HG02623 (cell line): ENCODE results near the gene NUP210.

Experiments
- ATAC-seq: cut with Tn5 transposase; IDR thresholded peaks from one replicate; pipeline ENCODE4 v1.9.1; 2021; ENCODE audit warnings: moderate library complexity; ENCODE audit not compliant: unreplicated experiment

The NUP210 gene

DNA sequence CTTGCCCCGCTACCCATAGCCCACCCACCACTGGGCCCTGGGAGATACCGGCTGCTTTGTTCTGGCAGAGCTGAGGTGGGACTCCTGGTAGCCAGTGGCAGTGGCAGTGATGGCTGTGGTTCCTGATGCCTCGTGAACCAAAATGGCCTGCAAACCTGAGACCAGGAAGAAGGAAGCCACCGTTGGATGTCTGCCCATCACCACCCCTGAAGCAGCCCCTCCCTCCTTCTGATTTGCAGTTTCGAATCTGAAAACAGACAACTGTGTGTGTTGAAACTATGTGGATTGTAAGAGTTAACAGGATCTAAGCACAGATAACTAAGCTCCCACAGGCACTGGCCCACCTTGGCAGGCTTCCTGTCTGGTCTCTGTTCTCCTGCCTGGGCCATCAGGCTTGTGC is 66.6 kb downstream of the NUP210 start:
- ATAC-seq = no peak

DNA sequence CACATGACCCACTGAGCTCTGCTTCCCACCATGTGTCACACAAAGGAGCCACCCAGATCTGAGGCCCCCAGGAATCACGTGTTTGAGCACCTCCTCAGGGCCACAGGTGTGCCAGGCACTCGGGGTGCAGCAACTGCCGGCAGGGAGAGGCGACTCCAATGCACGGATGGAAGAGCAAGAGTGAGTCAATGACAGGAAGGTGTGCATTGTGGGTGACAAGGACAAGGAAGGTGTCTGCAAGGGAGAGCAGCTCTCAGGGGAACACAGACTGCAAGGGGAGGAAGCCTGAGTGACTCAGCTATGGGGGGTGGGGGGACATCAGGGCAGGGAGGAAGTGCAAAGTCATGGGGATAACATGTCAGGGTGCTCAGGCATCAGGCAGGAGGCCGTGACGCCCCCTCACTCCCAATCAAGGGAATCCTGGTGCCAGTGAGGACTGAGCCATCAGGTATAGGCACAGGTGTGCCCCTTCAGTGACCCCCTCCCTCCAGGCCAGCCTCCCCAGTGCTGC is 67.4 kb downstream of the NUP210 start:
- ATAC-seq = no peak

DNA sequence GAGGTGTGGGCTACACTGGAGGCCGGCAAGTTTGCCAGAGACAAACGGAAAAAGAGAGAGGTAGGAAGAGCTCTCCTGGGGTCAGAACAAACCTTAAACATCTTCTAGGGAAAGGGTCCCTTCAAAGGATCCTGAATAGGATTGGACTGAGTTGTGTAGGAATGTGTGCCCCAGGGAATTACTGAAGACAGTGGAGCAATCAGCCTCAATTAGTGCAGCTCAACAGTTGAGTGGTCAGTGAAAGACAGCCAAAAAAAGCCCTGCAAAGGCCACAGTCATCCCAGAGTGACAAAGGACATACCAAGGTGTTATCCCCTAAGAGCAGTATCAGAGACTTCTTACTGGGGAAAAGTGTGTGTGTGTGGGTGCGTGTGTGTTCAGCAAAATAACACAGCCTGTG is 70.3 kb downstream of the NUP210 start:
- ATAC-seq = no peak

DNA sequence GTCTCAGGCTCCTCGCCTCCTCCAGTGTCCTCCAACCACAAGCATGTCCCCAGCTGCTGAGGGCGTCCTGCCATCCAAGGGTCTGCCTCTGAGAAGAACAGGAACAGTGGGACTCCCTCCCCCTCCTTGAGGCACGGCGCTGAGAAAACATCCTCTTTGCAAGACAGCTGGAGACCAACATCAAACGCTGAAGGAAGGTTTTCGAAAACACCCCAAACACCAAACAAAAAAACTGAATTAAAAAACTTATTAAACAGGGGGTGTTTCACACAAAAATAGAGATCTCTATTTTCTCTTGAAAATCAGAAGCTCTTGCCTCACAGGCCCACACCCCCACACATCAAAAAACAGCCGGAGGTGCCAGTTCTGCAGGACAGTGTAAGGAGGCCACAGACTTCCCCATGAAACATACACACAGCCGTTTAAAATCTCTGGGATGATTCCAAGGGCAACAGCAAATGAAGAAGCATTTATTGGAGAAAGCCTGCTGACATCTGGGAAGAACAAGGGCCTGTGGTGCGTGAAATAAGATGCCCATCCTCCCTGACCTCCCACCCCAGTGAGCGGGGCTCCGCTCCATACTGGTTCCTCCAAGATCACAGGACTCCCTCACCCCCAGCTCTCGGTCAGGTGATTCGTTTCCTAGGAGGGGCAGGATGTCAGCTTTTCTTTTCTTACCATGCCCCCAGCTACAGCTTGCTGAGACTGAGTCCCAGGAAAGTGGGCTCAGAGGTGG is 71.3 kb downstream of the NUP210 start:
- no peak for ATAC-seq

DNA sequence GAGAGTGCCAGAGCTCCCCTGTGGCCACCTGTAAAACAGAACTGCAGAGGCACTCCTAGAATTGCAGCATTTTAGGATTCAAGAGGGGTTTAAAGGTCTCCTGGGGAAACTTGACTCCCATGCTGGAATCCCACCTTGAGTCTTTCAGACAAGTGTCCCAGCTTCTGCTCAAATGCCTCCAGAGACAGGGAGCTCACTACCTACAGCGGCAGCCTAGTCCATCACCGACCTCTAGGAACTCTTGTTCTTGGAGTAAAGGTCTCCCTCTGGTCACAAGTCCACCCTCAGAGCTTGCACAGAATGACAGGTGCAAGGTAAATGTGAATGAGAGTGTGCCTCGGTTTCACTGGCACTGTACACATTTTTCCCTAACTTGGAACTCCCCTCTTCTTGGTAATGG is 72.0 kb downstream of the NUP210 start:
- no peak for ATAC-seq

DNA sequence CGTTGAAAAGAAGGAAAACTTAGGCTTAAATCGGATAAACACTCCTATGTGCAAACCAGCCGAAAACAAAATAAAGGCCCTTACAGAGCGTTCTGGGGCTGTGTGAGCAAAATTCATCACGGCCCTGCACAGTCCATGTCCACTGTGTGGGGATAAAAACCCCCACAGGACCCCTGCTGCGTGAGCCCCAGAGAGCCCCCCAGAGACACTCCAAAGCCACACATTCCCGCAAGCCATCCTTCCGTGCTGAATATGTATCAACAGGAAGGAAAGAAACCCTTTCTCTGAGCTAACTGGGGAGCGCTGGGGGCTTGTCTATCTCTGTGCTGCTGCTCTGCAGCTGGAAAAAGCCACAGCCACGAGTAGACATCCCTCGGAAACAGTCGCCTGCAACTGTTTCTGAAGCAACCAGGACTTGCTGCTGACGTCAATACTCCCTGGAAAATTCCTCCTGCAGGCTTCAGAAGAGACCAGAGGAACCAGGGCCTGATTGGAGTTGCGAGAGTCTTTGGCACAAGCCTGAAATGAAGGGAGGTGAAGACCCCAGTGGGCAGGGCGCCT is 72.7 kb downstream of the NUP210 start:
- ATAC-seq = no peak

DNA sequence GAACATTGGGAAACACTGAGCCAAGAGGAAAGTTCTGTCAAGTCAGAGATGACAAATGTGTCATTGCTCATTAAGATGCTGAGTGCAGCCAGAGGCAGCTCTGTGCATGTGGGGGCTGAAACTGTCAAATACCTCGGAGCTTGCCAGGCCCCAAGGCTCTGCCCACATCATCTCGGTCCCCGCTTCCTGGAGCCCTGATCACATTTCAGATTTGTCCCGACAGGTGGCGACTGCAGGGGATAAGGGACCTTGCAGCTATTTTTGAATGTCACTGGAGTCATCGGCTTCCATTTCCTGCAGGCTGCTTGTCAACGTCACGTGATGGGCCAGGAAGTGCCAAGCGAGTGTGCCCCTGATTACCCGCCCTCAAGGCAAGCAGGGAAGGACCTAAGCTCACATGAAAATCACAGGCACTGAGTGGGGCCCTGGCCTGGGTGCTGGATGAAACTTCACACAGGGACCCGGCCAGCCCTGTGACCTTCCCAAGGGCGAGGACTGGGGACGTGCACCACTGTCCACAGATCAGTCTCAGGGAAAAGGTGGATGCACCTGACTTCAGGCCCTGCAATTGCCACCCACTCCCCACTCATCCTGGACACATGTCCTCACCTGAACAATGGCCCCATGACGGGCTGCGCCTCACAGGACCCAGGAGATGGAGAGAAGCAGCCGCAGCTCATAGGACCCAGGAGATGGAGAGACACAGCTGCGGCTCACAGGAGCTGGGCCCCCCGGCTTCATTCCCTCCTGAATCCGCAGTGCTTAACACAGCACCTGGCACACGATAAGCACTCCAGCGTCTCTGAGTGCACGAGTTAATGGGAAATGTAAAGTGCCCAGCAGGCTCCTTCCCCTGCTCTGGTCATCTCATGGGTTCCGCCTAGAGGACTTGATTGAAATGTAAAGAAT is 73.4 kb downstream of the NUP210 start:
- no peak for ATAC-seq

DNA sequence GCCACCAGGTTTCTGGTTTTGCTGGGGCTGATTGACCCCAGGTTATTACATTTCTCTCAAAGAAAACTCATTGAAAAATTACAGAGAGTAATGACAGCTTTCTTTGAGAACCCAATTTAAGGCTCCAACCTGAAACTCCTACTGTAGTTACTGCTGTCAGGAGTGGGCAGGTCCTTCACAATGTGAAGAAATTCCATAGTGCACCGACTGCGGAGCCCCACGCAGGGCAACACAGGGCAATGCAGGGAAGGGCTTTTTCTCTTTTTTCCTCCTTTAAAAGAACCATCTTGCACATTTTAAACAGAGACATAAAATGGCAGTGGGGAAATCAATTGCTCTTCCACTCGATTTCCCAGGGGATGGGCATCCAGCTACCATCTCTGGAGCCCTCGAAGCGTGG is 74.3 kb downstream of the NUP210 start:
- no peak for ATAC-seq

DNA sequence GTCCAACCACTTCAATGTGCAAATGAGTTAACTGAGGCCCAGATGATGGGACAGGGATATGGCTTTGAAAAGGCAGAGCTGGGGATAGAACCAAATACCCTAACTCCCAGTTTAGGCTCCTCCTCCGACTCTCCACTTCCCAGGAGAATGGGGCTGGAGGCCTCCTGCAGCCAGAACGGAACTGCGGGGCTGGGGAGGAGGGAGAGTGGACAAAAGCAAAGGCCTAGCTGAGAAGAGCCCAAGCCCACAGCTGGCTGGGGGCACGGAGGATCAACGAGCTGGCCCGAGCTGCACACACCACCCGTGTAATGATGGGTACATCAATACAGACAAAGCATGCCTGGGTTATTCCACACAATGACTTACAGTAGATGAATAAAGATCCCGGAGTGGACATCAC is 74.8 kb downstream of the NUP210 start:
- ATAC-seq = no peak

DNA sequence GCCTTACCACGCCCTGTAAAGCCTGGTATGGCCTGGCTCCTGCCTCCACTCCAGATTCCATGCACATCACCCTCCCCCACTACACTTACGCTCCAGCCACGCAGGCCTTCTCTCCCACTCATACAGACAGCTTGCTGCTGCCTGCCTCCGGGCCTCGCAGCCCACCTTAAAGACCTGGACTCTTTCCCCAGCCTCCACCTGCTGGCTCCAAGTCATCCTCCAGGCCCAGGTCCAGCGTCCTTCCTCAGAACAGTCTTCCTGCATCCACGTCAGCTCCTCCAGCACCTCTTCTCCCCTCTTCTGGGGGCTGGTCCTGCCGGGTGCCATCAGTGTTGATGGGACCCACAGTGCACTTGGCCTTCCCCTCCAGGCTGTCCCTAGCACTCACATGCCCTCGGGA is 75.5 kb downstream of the NUP210 start:
- ATAC-seq = no peak

DNA sequence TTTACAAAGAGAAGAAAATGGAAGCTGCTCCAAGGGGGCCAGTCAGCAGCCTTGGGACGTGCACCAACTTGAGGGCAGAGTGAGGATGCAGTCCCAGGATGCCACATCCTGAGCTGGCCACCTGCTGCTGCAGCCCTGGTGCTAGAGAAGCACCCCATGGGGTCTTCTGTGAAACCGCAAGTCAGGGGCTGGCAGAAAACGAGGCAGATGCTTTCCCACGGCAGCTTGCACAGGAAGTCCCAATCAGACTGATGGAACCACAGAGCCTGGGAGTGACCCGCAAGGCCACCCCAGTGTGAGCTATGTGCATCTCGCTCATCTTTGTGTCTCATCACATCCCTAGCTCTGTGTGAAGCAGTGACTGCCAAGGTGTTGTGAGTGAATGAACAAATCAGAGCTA is 76.5 kb downstream of the NUP210 start:
- no peak for ATAC-seq

DNA sequence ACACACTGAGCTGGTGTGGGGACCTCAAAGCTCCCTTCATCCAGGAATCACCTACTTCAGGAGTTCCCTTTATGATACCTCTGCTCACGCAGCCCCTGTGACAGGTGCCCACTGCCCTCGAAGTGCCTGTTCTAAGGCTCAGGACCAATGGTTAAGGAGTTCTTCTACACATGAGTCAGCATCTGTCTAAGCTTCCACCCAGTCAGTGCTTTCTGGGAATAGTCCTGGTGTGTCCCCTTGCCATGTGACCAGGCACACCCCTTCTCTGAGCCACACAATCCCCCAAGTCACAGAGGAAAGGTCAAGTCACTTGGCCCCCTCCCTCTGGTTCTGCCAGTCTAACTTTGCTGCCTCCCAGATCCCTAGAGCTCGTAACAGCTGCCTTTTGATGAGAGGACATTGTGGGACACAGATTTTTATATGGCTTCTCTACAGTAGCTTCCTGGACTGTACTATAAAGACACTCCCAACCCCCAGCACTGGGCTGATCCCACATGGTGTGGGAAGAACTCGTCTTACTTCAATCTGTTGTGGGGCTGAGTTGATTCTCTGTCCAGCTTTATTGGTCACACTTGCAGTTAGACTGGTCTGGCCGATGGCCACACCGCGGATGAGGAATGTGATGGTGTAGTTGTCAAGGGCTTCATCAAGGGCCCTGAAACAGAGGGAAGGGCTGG is 78.8 kb downstream of the NUP210 start:
- ATAC-seq = no peak

DNA sequence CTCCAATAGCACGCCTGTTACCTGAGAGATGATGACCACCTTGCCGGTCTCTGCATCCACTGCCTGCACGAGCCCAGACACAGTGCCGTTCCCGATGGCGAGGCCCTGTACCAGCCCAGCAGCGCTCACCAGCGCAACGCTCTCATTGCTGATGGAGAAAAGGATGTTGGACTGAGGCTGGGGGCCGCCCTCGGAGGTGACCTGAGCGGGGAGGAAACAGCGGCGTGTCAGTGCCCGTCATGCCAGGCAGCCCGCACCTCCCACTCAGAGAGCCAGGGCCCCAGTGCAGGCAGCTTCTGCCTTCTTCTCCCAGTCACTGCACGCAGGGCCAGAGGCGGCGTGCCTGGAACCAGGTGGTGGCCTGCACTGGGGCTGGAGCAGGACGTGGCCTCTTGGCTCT is 80.3 kb downstream of the NUP210 start:
- ATAC-seq = no peak

DNA sequence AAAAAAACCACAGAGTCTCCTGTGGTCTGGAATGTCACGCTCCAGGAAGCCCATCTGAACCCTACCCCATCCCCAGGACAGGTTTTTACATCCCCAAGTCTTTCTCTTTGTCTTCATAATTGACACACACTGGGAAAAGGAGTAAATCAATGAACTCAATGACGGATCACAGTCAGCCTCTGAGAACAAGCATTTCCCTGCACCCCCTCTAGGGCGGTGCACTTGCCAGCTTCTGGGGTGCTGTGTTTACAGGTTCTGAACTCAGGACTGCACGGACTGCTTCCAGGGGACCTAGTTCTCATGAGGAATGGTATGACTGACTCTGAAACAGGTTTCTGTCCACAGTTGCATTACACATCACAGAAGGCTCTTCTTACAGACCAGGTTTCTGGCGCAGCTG is 81.1 kb downstream of the NUP210 start:
- no peak for ATAC-seq

DNA sequence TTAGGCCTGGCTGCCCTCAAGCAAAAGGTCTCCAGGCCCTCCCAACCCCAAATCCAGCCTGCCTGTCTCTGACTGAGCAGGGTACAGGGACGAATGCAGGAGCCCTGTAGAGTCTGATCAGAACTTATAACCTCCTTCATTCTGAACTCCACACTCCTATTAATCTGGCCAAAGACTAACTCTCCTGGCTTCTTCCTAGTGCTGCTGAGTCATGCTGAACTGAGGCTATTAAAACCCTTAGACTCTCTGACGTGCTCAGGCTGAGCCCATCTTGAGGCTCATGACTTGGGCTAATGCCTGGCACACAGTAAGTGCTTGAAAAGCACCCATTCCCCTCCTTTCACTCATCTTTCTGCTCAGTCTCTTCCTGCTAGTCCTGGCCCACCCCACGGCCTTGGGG is 81.9 kb downstream of the NUP210 start:
- no peak for ATAC-seq

DNA sequence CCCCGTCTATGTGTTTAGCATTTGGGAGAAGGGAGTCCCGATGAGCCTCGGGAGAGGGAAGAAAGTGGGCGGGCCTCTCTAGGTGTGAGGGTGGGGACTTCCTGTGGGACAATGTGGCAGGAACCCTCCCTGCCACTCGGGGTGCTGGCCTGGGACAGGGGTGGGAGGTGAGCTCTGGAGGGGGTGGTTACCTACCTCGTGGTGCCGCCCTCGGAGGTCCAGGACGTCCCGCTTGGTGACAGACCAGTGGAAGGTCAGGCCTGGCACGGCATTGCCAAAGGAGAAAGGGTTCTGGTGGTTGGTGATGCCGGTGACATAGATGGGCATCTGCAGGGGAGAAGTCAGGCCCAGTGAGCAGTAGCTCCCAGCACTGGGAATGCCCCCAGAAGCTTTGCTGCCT is 83.5 kb downstream of the NUP210 start:
- no peak for ATAC-seq

DNA sequence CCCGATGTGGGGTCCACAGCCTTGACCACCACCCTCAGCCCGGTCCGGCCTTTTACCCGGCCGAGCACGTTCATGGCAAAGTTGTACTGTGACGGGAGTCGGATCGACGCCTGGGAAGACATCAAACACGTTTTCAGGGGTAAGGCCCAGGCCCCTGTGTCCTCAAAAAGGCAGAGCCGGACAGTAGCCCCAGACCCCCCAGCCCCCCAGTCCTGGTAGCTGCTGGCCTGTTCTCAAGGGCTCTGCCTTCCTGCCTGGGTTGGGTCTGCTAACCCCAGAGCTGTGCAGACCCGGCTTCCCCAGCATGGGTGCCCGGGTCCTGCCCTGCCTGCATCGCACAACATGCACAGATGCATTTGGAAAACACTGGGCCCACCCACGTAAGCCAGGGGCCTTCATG is 84.6 kb downstream of the NUP210 start:
- ATAC-seq = no peak

DNA sequence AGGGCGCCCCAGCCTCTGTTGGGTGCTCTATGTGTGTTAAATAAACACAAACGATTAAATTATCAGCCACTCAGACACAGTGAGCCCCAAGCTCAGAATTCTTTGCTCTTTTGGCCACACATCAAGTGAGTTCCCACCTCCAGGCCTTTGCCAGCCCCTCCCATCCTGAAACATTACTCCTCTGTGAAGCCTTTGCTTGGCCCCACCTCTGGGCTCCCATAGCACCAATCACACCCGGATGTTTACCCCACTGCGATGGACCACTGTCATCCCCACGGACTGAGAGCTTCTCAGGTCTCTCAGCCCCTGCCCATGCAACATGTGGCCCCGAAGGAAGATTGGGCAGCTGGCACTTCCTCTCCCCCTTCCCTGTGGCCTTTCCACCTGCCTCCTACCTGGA is 85.1 kb downstream of the NUP210 start:
- no peak for ATAC-seq

DNA sequence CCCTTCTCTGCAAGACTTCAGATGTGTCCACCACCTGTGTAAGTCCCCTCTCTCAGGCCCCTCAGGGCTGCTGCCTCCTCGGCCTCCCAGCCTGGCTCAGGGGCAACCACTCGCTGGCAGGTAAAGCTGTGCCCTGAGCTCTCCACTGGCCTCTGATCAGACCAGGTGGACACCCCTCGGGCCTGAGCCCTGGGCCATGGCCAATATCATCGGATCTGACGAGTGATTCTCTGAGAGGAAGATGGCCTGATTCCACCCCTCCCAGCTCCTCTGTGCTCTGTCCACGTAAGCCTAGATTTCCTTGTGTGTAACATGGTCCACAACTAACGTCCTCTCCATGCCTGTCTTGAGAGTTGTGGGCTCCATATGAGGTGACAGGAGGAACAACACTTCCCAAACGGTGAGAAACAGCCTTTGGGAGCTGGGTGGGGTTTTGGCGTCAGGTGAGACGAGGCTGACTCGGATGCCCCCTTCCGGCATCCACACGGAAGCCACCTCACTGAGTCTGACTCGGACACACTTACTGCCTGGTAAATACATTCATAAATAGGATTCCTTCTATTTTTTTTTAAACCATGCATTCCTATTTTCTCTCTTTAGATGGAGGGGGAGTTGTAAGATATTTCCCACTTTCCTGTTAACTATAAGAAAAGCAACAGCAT is 86.8 kb downstream of the NUP210 start:
- ATAC-seq = no peak

DNA sequence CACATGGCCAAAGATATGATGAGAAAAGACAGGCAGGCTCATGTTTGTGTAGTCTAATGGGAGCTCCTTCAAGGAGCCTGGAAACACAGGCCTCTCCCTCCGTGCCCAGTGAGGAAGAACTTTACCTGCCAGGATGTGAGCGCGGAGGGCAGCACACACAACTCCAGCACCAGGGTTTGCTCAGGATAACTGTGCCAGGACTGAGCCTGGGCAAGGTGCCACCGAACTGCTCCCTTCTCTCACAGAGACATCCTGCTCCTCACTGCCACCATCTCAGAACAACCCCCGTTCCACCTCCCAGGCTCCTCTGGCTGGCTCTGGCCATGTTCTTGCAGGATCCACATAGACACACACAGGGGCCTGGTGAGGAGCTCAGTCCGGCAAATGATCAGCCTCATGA is 87.4 kb downstream of the NUP210 start:
- no peak for ATAC-seq

DNA sequence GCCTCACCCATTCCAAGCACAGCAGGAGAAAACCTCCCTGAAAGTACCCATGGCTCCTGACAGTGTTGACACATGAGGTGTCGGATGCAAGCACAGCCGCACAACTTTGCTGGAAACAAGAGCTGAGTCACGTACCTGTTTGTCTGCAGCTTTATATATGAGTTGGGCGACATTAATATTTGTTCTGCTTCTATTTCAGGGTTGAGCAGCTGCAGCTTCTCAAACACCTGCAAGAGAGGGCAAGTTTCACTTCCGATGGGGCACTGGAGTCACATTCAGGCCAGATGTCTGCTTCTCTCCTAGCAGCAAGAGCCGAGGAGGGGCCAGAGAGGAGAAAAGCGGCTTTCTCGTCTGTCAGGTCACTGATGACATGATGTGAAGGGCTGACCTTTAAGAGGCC is 88.0 kb downstream of the NUP210 start:
- peak; percentile 97 for ATAC-seq
